AG09309 (cell line): ENCODE data around the gene SYCE3.

Experiments used
- DNase-seq: peaks from one replicate; pipeline ENCODE4 v3.0.0-alpha.2; 2010; ENCODE audit warnings: low read depth
- H3K4me3 ChIP-seq: 2 replicates; pipeline ENCODE4 v1.5.1; 2011; ENCODE audit warnings: mild to moderate bottlenecking, low read depth, low read length, moderate library complexity; ENCODE audit not compliant: control insufficient read depth
- TF ChIP-seq, protein P1 (sequence below): IDR thresholded peaks from 2 replicates; pipeline ENCODE4 v1.5.1; 2011; ENCODE audit warnings: mild to moderate bottlenecking, low read depth, low read length, inconsistent platforms; ENCODE audit not compliant: insufficient read depth, control insufficient read depth; ENCODE audit errors: missing control alignments

The SYCE3 gene

DNA sequence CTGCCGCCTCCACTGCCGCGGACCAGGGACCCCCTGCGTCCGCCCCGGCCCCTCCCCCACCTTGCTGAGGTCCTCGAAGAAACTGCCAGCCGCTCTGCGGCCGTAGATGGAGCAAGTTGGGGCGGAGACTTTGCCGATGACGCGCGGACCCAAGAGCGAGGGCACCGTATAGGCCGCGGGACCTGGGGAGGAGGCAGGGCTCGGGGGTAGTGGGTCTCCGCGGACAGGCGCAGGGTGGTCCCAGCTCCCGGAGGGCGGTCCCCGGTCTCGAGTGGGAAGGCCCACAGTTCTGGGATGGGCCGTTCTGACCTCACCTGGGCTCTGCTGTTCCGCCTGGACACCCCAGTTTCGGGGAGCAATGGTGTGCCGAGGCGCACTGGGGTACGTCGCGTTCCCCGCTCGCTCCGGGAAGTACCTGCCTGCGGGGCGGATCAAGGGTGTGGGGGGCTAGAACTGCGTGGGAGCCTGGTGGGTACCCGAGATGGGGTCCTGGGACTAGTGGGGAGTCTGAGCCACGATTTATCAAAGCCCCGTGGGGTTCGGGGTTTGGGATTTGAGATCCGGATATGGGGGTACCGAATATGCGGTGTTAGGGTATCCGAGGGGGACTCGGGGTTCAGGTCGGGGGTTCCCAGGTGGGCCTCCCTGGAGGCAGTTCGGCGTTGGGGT is 31.7 kb downstream of the SYCE3 start:
- peak; percentile 35 for DNase-seq
- TF ChIP-seq, protein P1, sequence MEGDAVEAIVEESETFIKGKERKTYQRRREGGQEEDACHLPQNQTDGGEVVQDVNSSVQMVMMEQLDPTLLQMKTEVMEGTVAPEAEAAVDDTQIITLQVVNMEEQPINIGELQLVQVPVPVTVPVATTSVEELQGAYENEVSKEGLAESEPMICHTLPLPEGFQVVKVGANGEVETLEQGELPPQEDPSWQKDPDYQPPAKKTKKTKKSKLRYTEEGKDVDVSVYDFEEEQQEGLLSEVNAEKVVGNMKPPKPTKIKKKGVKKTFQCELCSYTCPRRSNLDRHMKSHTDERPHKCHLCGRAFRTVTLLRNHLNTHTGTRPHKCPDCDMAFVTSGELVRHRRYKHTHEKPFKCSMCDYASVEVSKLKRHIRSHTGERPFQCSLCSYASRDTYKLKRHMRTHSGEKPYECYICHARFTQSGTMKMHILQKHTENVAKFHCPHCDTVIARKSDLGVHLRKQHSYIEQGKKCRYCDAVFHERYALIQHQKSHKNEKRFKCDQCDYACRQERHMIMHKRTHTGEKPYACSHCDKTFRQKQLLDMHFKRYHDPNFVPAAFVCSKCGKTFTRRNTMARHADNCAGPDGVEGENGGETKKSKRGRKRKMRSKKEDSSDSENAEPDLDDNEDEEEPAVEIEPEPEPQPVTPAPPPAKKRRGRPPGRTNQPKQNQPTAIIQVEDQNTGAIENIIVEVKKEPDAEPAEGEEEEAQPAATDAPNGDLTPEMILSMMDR: no peak
- peak overlapping the region; percentile 52 for H3K4me3 ChIP-seq

DNA sequence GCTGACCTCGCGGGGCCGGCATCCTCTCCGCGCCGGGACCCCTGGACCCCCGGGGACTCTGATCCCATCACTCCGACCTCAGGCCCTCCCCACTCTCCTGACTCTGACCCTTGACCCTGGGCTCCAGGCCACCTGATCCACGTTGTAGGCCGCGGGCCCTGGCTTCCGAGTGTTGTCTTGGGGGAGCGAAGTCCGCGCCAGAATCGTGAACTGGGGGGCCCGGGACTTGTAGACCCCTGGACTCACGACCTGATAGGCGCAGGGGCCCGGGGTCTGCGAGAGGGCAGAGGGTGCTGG is 32.2 kb downstream of the SYCE3 start:
- TF ChIP-seq, protein P1: no peak
- no peak for DNase-seq
- peak overlapping the region; percentile 52 for H3K4me3 ChIP-seq

DNA sequence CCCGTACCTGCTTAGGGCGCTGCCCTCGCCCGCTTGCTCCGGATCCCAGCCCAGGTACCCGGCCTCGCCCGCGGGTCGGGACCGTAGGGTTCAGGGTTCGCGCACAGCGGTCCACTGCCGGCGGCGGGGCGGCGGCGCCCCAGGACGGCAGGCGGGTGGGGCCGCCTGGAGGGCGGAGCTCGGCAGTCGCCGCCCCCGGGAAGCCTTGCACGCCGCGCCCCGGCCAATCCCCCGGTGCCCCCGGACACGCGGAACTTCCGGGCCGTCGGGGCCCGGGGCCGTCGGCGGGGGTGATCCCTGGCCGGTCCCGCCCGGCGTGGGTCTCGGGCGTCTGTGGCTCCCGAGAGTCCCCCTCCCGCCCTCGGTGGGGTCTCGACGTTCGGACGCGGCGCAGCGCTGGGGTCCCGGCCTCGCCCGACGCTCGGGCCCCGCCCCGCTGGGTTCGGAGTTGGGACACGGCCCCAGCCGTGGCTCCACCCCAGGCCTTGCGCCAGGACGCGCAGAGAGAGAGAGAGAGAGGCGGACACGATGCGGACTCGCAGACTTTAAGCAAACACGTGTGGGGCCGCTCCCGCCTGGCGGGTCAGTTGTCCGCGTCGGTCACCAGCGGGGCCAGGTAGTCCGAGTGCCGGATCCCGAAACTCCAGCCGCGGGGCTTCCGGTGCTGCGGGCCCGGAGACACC is 32.7 kb downstream of the SYCE3 start, which contains the start of gene TYMP:
TYMP (minus strand) TSS at position 116 of the 683 bp plus-strand sequence. CDS start 303 bp downstream, outside the sequence.
- DNase-seq: peak; percentile 46

DNA sequence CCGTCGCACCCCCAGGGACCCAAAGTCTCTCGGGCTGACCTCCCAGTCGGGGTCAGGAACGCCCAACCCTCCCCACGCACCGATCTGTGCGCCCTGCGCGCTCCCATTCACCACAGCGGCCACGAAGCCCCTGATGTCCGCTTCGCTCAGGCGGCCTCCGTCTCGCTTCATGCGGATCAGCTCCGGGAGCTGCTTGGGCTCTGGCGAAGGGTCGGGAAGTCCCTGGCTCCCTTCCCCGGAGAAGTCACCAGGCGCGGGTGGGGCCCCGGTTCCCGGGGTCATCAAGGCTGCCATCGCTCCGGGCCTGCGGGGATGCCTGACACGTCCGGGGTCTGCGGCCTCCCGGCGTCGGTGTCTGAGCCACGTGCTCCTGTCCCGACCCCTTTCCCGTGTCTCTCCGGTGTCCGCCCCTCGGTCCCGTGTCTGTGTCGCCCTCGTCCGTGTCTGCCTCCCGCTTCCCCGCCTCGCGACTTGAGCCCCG is 33.3 kb downstream of the SYCE3 start:
- H3K4me3 ChIP-seq: peak overlapping the region; percentile 44
- no peak for DNase-seq
- TF ChIP-seq, protein P1: no peak

More for the DNA sequence above, 32.7 kb downstream of the SYCE3 start, which contains the start of gene TYMP:
- TF ChIP-seq, protein P1: no peak
- peak within 1 kb of the TSS; percentile 52 for H3K4me3 ChIP-seq

DNA sequence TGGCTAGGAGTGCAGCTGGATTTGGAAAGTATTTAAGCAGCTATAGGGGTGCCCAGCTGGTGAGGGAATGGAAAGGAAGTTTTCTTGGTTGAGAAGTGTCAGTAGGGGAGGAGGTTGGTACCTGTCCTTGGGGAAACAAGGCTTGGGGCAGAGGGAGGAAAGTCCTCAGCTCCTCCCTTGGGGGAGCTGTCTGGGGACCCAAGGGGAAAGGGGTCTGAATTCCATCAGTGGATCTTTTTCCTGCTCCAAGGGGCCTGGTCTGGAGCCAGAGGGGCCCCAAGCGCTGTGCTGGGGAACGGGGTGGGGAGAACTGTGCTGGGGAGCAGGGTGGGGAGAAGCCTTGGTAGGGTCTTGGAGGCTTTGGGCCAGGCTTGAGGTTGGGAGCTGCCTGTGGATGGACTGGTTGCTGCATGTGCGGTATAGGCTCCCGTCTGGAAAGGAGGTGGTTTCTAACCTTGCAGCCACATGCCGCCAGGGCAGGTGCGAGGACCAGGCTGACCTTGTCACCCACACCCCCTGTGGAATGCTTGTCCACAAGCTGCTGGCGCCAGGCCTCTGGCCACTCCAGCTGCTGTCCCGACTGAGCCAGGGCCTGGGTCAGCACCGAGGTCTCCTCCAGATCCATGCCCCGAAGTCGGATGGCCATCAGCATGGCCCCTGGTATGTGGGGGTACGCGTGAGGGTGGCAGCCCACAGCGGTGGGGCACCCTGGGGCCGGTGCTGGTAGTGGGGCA is 33.9 kb downstream of the SYCE3 start:
- TF ChIP-seq, protein P1: no peak
- DNase-seq: no peak
- H3K4me3 ChIP-seq: peak overlapping the region; percentile 44

DNA sequence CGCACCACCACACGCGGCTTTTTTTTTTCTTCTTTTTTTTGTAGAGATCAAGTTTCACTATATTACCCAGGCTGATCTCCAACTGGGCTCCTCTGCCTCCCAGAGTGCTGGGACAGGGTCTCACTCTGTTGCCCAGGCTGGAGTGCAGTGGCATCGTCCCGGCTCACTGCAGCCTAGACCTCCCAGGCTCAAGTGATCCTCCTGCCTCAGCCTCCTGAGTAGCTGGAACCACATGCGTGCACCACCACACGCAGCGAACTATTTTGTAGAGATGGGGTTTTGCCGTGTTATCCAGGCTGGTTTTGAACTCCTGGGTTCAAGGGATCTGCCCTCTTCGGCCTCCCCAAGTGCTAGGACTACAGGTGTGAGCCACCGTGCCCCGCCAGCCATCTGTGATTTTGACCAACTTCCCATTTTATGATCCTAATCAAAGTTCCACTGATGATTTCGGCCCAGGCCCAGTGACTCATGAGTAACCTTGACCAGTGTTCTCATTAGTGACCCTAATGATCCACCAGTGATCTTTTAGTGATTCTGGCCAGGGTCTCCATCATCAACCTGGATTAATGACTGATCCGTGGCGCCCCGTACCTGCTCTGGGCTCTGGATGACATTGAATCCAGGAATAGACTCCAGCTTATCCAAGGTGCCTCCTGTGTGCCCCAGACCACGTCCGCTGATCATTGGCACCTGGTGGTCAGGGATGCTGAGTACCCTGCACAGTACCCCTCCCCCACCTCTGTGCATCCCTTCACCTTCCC is 34.6 kb downstream of the SYCE3 start:
- TF ChIP-seq, protein P1: no peak
- DNase-seq: no peak
- no peak overlapping the region for H3K4me3 ChIP-seq
